OCI-LY3 (cell line): Measurements from ENCODE around the gene OPN5.
A peak's percentile ranks its signal among the peaks of the same experiment; 100 is the strongest.

ENCODE experiments used
- H2AFZ ChIP-seq: fragments of 200-600, 300-600 bp; shearing (Covaris generic); 2 replicates; pipeline ENCODE4 v1.6.0; 2014; ENCODE audit warnings: antibody characterized with exemption, low read depth, low read length
- H3K27ac ChIP-seq: fragments of 200-600, 300-600 bp; sonication (generic); 2 replicates; pipeline ENCODE4 v1.5.1; 2014; ENCODE audit warnings: mild to moderate bottlenecking, low read length, moderate library complexity, mixed read lengths
- H3K27me3 ChIP-seq: fragments of 200-600, 300-600 bp; sonication (generic); 2 replicates; pipeline ENCODE4 v1.6.1; 2014; ENCODE audit warnings: low read depth, low read length, mixed read lengths
- H3K36me3 ChIP-seq: fragments of 200-600, 300-600 bp; sonication (generic); replicated peaks from 2 replicates; pipeline ENCODE3; 2014; ENCODE audit warnings: low read depth, low read length, mixed read lengths
- H3K4me1 ChIP-seq: fragments of 300-600, 200-600 bp; sonication (generic); 2 replicates; pipeline ENCODE4 v1.6.1; 2014; ENCODE audit warnings: low read length, mixed read lengths
- H3K4me2 ChIP-seq: fragments of 200-600, 300-600 bp; sonication (generic); 2 replicates; pipeline ENCODE4 v1.6.1; 2014; ENCODE audit warnings: low read length, mixed read lengths
- H3K4me3 ChIP-seq: fragments of 300-600, 200-600 bp; sonication (generic); 2 replicates; pipeline ENCODE4 v1.5.1; 2014; ENCODE audit warnings: antibody characterized with exemption, mild to moderate bottlenecking, low read length, moderate library complexity
- H3K79me2 ChIP-seq: fragments of 300-600, 200-600 bp; shearing (Covaris generic); 2 replicates; pipeline ENCODE4 v1.6.1; 2014; ENCODE audit warnings: mild to moderate bottlenecking, low read length, mixed read lengths
- H3K9ac ChIP-seq: fragments of 300-600, 200-600 bp; shearing (Covaris generic); 2 replicates; pipeline ENCODE4 v1.6.0; 2014; ENCODE audit warnings: mild to moderate bottlenecking, low read length, moderate library complexity
- H3K9me3 ChIP-seq: fragments of 200-600, 300-600 bp; shearing (Covaris generic); 2 replicates; pipeline ENCODE4 v1.6.1; 2014; ENCODE audit warnings: low read length, mixed read lengths; ENCODE audit not compliant: insufficient read depth
- H4K20me1 ChIP-seq: fragments of 200-600, 300-600 bp; sonication (generic); 2 replicates; pipeline ENCODE4 v1.6.1; 2016; ENCODE audit warnings: low read length, mixed read lengths; ENCODE audit not compliant: insufficient read depth
- CTCF ChIP-seq: fragments of 200-600, 300-600 bp; sonication (generic); IDR thresholded peaks from 2 replicates; pipeline ENCODE4 v1.5.1; 2014; ENCODE audit warnings: antibody characterized with exemption, low read length, low read depth
- EZH2phosphoT487 ChIP-seq: fragments of 200-600 bp; shearing (Covaris generic); IDR thresholded peaks from 2 replicates; pipeline ENCODE4 v1.6.1; 2018; ENCODE audit warnings: antibody characterized with exemption, mixed run types, low read depth

The OPN5 gene

GRCh38 chr6:47749757-47750156 is 32.1 kb upstream of the OPN5 start:
- Histone ChIP-seq H3K9ac (no peak overlapping the region), H3K36me3 (peaks cover 10% of the 10 kb centered on the region), H2AFZ (no peak overlapping the region), H3K27ac (no peak overlapping the region), H3K4me2 (no peak overlapping the region), H3K4me3 (no peak overlapping the region), H4K20me1 (no peaks in the 10 kb centered on the region), H3K9me3 (peaks cover 9% of the 10 kb centered on the region; the same call in 1 of the 2 replicates), H3K4me1 (peaks cover 4% of the 10 kb centered on the region; the same call in 1 of the 2 replicates), H3K27me3 (no peaks in the 10 kb centered on the region), H3K79me2 (no peaks in the 10 kb centered on the region)
- TF ChIP-seq CTCF (no peak), EZH2phosphoT487 (no peak)

- peaks cover 15% of the 10 kb centered on the region for H3K4me1 ChIP-seq
- no peak for TF ChIP-seq CTCF
- no peak for TF ChIP-seq EZH2phosphoT487
- peaks cover 14% of the 10 kb centered on the region for H3K36me3 ChIP-seq
- no peak overlapping the region for H3K27ac ChIP-seq
- no peak overlapping the region for H3K4me2 ChIP-seq
- H3K79me2 ChIP-seq, result no peaks in the 10 kb centered on the region
- H3K4me3 ChIP-seq, result no peak overlapping the region
- H4K20me1 ChIP-seq, result no peaks in the 10 kb centered on the region
- 0 out of 2 replicates have a peak overlapping the region, but pooled peaks have one; percentile 6 for H2AFZ ChIP-seq
- H3K9me3 ChIP-seq, result peaks cover 11% of the 10 kb centered on the region; the same call in 1 of the 2 replicates
- H3K27me3 ChIP-seq, result no peaks in the 10 kb centered on the region
- H3K9ac ChIP-seq, result no peak overlapping the region
Observed at GRCh38 chr6:47752801-47753200, 29.0 kb upstream of the OPN5 start.

- H3K27me3 ChIP-seq, result no peaks in the 10 kb centered on the region
- H3K9me3 ChIP-seq, result 0 out of 2 replicates have a peak, but pooled peaks cover 2% of the 10 kb centered on the region
- H3K4me1 ChIP-seq, result peaks cover 26% of the 10 kb centered on the region
- H3K27ac ChIP-seq, result no peak overlapping the region
- H2AFZ ChIP-seq, result no peak overlapping the region
- H3K4me2 ChIP-seq, result no peak overlapping the region
- H4K20me1 ChIP-seq, result no peaks in the 10 kb centered on the region
- peaks cover 12% of the 10 kb centered on the region for H3K36me3 ChIP-seq
- no peak overlapping the region for H3K9ac ChIP-seq
- TF ChIP-seq EZH2phosphoT487 (no peak), CTCF (no peak)
- no peak overlapping the region for H3K4me3 ChIP-seq
- no peaks in the 10 kb centered on the region for H3K79me2 ChIP-seq
Observed at GRCh38 chr6:47759364-47759763, 22.5 kb upstream of the OPN5 start.

- H3K79me2 ChIP-seq, result no peaks in the 10 kb centered on the region
- no peaks in the 10 kb centered on the region for H3K27me3 ChIP-seq
- no peak for TF ChIP-seq EZH2phosphoT487
- no peak for TF ChIP-seq CTCF
- H3K27ac ChIP-seq, result peak overlapping the region; percentile 38
- peaks cover 9% of the 10 kb centered on the region; the same call in 1 of the 2 replicates for H3K9me3 ChIP-seq
- H3K4me2 ChIP-seq, result peak overlapping the region; percentile 8; the same call in 1 of the 2 replicates
- H3K4me3 ChIP-seq, result peak overlapping the region; percentile 2; the same call in 1 of the 2 replicates
- peaks cover 8% of the 10 kb centered on the region for H3K36me3 ChIP-seq
- H3K4me1 ChIP-seq, result peaks cover 19% of the 10 kb centered on the region
- 0 out of 2 replicates have a peak overlapping the region, but pooled peaks have one; percentile 5 for H2AFZ ChIP-seq
- no peak overlapping the region for H3K9ac ChIP-seq
- no peaks in the 10 kb centered on the region for H4K20me1 ChIP-seq
Observed at GRCh38 chr6:47762502-47762901, 19.3 kb upstream of the OPN5 start.
